Testis (tissue), 3 donors: ENCODE results near the gene GNG14. TPM values are rescaled to one million over a fixed set of nuclear protein-coding genes. Genes with fewer than 3 reads are reported as not detected.
"Not testable (repeated sequence)": the region's sequence is repeated elsewhere in the genome, so short reads cannot be mapped to it uniquely, and the experiment has no call there.

Experiments
- DNase-seq: peaks from one replicate; pipeline ENCODE4 v3.0.0-alpha.2; 2019
- H3K27ac ChIP-seq, 2 donors: fragments of 200-600 bp; sonication (generic); one replicate each; pipeline ENCODE4 v1.5.1; 2019
- H3K27me3 ChIP-seq: fragments of 200-600 bp; sonication (generic); one replicate; pipeline ENCODE4 v1.5.1; 2019
- H3K36me3 ChIP-seq: fragments of 200-600 bp; sonication (generic); one replicate; pipeline ENCODE4 v1.5.1; 2017; ENCODE audit warnings: low read depth; ENCODE audit errors: missing control alignments
- H3K4me1 ChIP-seq: fragments of 200-600 bp; sonication (generic); one replicate; pipeline ENCODE4 v1.5.1; 2019
- H3K4me3 ChIP-seq, 2 donors: fragments of 200-600 bp; sonication (generic); one replicate each; pipeline ENCODE4 v1.5.1; 2017 to 2019
- H3K9me3 ChIP-seq: fragments of 200-600 bp; sonication (generic); one replicate; pipeline ENCODE4 v1.5.1; 2017
- CTCF ChIP-seq, 3 experiments: fragments of 450-650 bp in 2 of 3; fragments of 200-600 bp in 1 of 3; sonication (generic) in 1 of 3; IDR thresholded peaks; one replicate each; pipeline ENCODE4 v1.5.1; 2016 to 2019; ENCODE audit warnings: antibody characterized with exemption in 3 of 3, mild to moderate bottlenecking in 2 of 3, moderate library complexity in 1 of 3
- POLR2A ChIP-seq: fragments of 450-650 bp; IDR thresholded peaks from one replicate; pipeline ENCODE4 v1.6.1; 2017; ENCODE audit warnings: antibody characterized with exemption, mild to moderate bottlenecking, moderate library complexity
- WGBS, 2 donors: methylation state at CpG; one replicate each; pipeline ENCODE4 v1.1.5; 2018; 5-methylcytosine and 5-hydroxymethylcytosine counted together
- intact Hi-C: fragments of 100-400 bp; cut with DNase I; formaldehyde crosslinking; loops from one replicate; pipeline ENCODE4 v1.15.1; 2023; ENCODE audit warnings: low total_unique reads
- polyA plus RNA-seq: library from polyadenylated mRNA; stranded (reverse); fragments of 350-450 nt; fragmentation: Illumina TruSeq; extraction: RNeasy Lipid Tissue Mini Kit (QIAGEN cat#74804); gene quantifications from one replicate; pipeline ENCODE4 v1.2.3, GENCODE V29; 2014; ENCODE audit warnings: low read depth, low replicate concordance; ENCODE audit not compliant: insufficient read depth
- total RNA-seq, 2 donors: library from RNA; depleted of rRNA; stranded (reverse); fragments of >200 nt; gene quantifications; one replicate each; pipeline ENCODE4 v1.2.3, GENCODE V29; 2016

GNG14 gene
- total and polyA plus RNA-seq, 3 donors from 2014 or later = 4.5 TPM; not detected in 2

DNA sequence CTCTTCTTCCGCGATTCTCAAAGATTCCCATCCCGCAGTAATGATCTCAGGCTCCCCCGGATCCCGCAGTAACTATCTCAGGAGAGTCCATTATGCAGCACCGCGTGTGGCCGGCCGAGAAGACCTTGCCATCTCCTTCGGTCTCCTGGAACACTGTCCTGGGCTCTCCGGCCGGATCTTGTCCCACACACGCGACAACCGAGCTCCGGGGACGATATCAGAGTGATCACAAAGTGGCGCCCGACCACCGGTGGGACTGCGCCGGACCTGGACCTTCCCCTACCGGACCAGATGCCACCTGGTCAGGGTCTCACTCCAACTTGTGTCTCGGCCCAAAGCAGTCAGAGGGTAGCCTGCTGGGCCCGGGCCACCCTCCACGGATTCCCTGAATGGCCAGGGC, 45.3 kb upstream of the GNG14 start:
- TF ChIP-seq POLR2A (no peak), CTCF (IDR thresholded peaks at IDR 0.05) (no peak)
- Histone ChIP-seq H3K9me3 (no peaks in the 10 kb centered on the region), H3K4me1 (peaks cover 5% of the 10 kb centered on the region), H3K36me3 (no peaks in the 10 kb centered on the region), H3K27me3 (no peaks in the 10 kb centered on the region), H3K4me3 (no peak overlapping the region), H3K27ac (no peak overlapping the region)
- intact Hi-C loops = no loop called here
- 70 to 72% methylated on average over 22 to 26 of the region's 26 CpGs for WGBS, 2 donors
- no peak for DNase-seq

DNA sequence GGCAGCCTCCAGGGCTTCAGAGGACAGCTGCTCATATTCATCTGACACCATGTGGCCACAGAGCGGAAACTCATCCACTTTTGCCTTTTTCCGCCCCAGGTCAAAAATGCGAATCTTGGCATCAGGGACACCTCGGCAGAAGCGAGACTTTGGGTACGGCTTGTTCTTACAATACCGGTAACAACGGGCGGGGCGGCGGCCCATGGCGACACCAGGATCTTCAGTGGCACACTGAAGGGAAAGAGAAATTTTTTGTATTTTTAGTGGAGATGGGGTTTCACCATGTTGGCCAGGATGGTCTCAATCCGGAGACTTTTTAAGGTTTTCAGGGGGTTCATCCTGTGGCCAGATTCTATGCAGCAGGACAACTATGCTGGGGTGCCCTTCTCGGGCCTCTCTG, 44.1 kb upstream of the GNG14 start:
- H3K36me3 ChIP-seq, H3K9me3 ChIP-seq, H3K4me1 ChIP-seq, H3K27me3 ChIP-seq, H3K27ac ChIP-seq, DNase-seq, H3K4me3 ChIP-seq, intact Hi-C loops: not testable (repeated sequence)
- 69 to 83% methylated on average over 14 of the region's 14 CpGs for WGBS, 2 donors

GRCh38 chr19:12646551-12646950, 41.2 kb upstream of the GNG14 start:
- no peak for TF ChIP-seq POLR2A
- no peak for TF ChIP-seq CTCF (IDR thresholded peaks at IDR 0.05)
- Histone ChIP-seq H3K4me3 (no peak overlapping the region), H3K27me3 (no peaks in the 10 kb centered on the region), H3K4me1 (peaks cover 2% of the 10 kb centered on the region), H3K27ac (no peak overlapping the region), H3K9me3 (no peaks in the 10 kb centered on the region), H3K36me3 (no peaks in the 10 kb centered on the region)
- DNase-seq = no peak
- intact Hi-C loops = no loop called here
- WGBS, 2 donors = 85 to 90% methylated on average over 10 of the region's 10 CpGs

- Histone ChIP-seq H3K4me1 (peaks cover 2% of the 10 kb centered on the region), H3K36me3 (no peaks in the 10 kb centered on the region), H3K27ac (no peak overlapping the region), H3K9me3 (no peaks in the 10 kb centered on the region), H3K4me3 (no peak overlapping the region), H3K27me3 (no peaks in the 10 kb centered on the region)
- no peak for DNase-seq
- WGBS, 2 donors = 72 to 77% methylated on average over 5 to 8 of the region's 8 CpGs
- intact Hi-C loops = no loop called here
- TF ChIP-seq CTCF (IDR thresholded peaks at IDR 0.05) (no peak), POLR2A (no peak)
Observed at GRCh38 chr19:12647047-12647446, 40.8 kb upstream of the GNG14 start.

GRCh38 chr19:12647490-12648071, 40.2 kb upstream of the GNG14 start:
- TF ChIP-seq CTCF (IDR thresholded peaks at IDR 0.05) (no peak), POLR2A (no peak)
- 15% methylated on average over 16 to 31 of the region's 31 CpGs for WGBS, 2 donors

More at GRCh38 chr19:12647490-12648071, 40.2 kb upstream of the GNG14 start:
- Histone ChIP-seq H3K9me3 (no peaks in the 10 kb centered on the region), H3K27me3 (no peaks in the 10 kb centered on the region), H3K27ac (no peak overlapping the region), H3K36me3 (no peaks in the 10 kb centered on the region), H3K4me1 (peaks cover 2% of the 10 kb centered on the region), H3K4me3 (peak overlapping the region; percentile 21 to 26)
- intact Hi-C loops = no loop called here
- peak; percentile 69 for DNase-seq
